PC-9 (cell line): ENCODE measurements around the gene EPB41L3. TPM values are rescaled to one million over a fixed set of nuclear protein-coding genes. Genes with fewer than 3 reads are reported as not detected.
"Not testable (repeated sequence)": the region's sequence is repeated elsewhere in the genome, so short reads cannot be mapped to it uniquely, and the experiment has no call there.

Experiments used
- BruUV-seq: library from RNA; stranded (reverse); fragments of 400-500 nt; replicated peaks from 2 replicates; lab custom pipeline; 2021; lab: Mats Ljungman, UMichigan
- CTCF ChIA-PET: fragments of 300-600 bp; sonication (Branson Sonifier 250); formaldehyde crosslinking; loops from one replicate; lab custom pipeline; 2022; ENCODE audit warnings: antibody characterized with exemption; lab: Charles Lee
- POLR2A ChIA-PET: fragments of 300-600 bp; sonication (Branson Sonifier 250); formaldehyde crosslinking; loops from one replicate; lab custom pipeline; 2022; ENCODE audit warnings: antibody characterized with exemption; ENCODE audit not compliant: unreplicated experiment; lab: Charles Lee
- DNase-seq, 2 experiments: peaks; one replicate each; pipeline versions ENCODE4 v3.0.0 to v3.0.0-alpha.2; 2015 to 2022; ENCODE audit warnings: mixed read lengths in 1 of 2
- H2AFZ ChIP-seq: fragments of 200-600 bp; sonication (generic); 2 replicates; pipeline ENCODE4 v1.8.1; 2017; ENCODE audit warnings: antibody characterized with exemption
- H3F3A ChIP-seq: fragments of 200-600 bp; sonication (generic); 2 replicates; pipeline ENCODE4 v1.8.1; 2017; ENCODE audit warnings: antibody characterized with exemption, mild to moderate bottlenecking, low read depth; ENCODE audit not compliant: insufficient read depth
- H3K27ac ChIP-seq: fragments of 200-600 bp; sonication (generic); 2 replicates; pipeline ENCODE4 v1.6.1; 2016; ENCODE audit warnings: mixed run types
- H3K27me3 ChIP-seq: fragments of 200-600 bp; sonication (generic); 2 replicates; pipeline ENCODE4 v1.6.1; 2016; ENCODE audit warnings: low read depth, mixed run types; ENCODE audit not compliant: insufficient read depth
- H3K36me3 ChIP-seq: fragments of 200-600 bp; sonication (generic); 2 replicates; pipeline ENCODE4 v1.6.1; 2016; ENCODE audit warnings: low read depth, mixed run types
- H3K4me1 ChIP-seq: fragments of 200-600 bp; sonication (generic); replicated peaks from 2 replicates; pipeline ENCODE4 v1.6.1; 2016; ENCODE audit warnings: mixed run types; ENCODE audit not compliant: insufficient read depth
- H3K4me2 ChIP-seq: fragments of 200-600 bp; sonication (generic); 2 replicates; pipeline ENCODE4 v1.6.1; 2017; ENCODE audit warnings: mixed run types
- H3K4me3 ChIP-seq: fragments of 200-600 bp; sonication (generic); 2 replicates; pipeline ENCODE4 v1.6.1; 2016; ENCODE audit warnings: mixed run types
- H3K79me2 ChIP-seq: fragments of 200-600 bp; sonication (generic); 2 replicates; pipeline ENCODE4 v1.6.1; 2017; ENCODE audit warnings: low read depth, mixed run types
- H3K9me2 ChIP-seq: fragments of 200-600 bp; sonication (generic); 2 replicates; pipeline ENCODE4 v1.8.1; 2017; ENCODE audit warnings: mild to moderate bottlenecking; ENCODE audit not compliant: insufficient read depth
- H3K9me3 ChIP-seq: fragments of 200-600 bp; sonication (generic); 2 replicates; pipeline ENCODE4 v1.8.1; 2016; ENCODE audit warnings: low read depth; ENCODE audit not compliant: insufficient read depth
- H4K20me1 ChIP-seq: fragments of 200-600 bp; sonication (generic); 2 replicates; pipeline ENCODE4 v1.8.1; 2017; ENCODE audit not compliant: insufficient read depth
- EZH2 ChIP-seq: fragments of 200-600 bp; sonication (generic); IDR thresholded peaks from 2 replicates; pipeline ENCODE4 v1.8.0; 2017; ENCODE audit warnings: antibody characterized with exemption, low read depth
- intact Hi-C: fragments of 100-400 bp; cut with micrococcal nuclease; formaldehyde crosslinking; loops from one replicate; pipeline ENCODE4 v1.10.0; 2022; ENCODE audit not compliant: unreplicated experiment
- total RNA-seq: library from RNA; stranded (reverse); gene quantifications from 2 replicates; pipeline ENCODE4 v1.2.3, GENCODE V29; 2021
- TF ChIP-seq, protein P1 (sequence below): fragments of 200-600 bp; sonication (generic); conservative IDR thresholded peaks from 2 replicates; pipeline ENCODE4 v1.6.1; 2017; ENCODE audit warnings: mixed run types, antibody characterized with exemption, mild to moderate bottlenecking, moderate library complexity

EPB41L3 gene
- total RNA-seq, 1 experiment from 2014 or later, result not detected

DNA sequence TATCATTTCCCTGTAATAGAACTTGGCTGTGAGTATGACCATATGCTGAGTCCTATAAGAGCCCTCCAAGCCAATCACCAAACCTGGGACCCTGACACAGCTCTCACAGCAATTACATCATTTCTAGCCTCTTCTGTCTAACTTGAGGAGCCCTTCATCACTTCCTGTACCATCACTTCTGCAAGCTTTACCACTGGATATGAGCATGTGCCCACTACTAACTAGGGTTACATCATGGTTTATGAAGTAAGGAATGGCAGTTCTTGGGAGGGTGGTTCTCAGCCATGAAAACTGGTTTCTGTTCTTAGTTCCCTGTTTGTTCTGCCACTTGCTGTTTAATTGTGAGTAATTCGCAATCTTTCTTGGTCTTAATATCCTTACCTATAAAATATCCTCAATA is 31.0 kb upstream of the EPB41L3 start:
- ChIA-PET POLR2A (no interaction called here), CTCF (no interaction called here)
- Histone ChIP-seq H4K20me1 (no peaks in the 10 kb centered on the region), H3K79me2 (no peaks in the 10 kb centered on the region), H3K9me3 (no peaks in the 10 kb centered on the region), H3K4me2 (no peak overlapping the region), H3K27me3 (no peaks in the 10 kb centered on the region), H3K27ac (no peak overlapping the region), H3K36me3 (no peaks in the 10 kb centered on the region), H3K4me3 (no peak overlapping the region), H3K9me2 (no peaks in the 10 kb centered on the region), H3K4me1 (no peaks in the 10 kb centered on the region), H3F3A (no peaks in the 10 kb centered on the region), H2AFZ (no peak overlapping the region)
- TF ChIP-seq EZH2, result no peak
- TF ChIP-seq, protein P1, sequence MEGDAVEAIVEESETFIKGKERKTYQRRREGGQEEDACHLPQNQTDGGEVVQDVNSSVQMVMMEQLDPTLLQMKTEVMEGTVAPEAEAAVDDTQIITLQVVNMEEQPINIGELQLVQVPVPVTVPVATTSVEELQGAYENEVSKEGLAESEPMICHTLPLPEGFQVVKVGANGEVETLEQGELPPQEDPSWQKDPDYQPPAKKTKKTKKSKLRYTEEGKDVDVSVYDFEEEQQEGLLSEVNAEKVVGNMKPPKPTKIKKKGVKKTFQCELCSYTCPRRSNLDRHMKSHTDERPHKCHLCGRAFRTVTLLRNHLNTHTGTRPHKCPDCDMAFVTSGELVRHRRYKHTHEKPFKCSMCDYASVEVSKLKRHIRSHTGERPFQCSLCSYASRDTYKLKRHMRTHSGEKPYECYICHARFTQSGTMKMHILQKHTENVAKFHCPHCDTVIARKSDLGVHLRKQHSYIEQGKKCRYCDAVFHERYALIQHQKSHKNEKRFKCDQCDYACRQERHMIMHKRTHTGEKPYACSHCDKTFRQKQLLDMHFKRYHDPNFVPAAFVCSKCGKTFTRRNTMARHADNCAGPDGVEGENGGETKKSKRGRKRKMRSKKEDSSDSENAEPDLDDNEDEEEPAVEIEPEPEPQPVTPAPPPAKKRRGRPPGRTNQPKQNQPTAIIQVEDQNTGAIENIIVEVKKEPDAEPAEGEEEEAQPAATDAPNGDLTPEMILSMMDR, result no peak
- no peak for DNase-seq
- intact Hi-C loops, result no loop called here
- no TSS peak for BruUV-seq

DNA sequence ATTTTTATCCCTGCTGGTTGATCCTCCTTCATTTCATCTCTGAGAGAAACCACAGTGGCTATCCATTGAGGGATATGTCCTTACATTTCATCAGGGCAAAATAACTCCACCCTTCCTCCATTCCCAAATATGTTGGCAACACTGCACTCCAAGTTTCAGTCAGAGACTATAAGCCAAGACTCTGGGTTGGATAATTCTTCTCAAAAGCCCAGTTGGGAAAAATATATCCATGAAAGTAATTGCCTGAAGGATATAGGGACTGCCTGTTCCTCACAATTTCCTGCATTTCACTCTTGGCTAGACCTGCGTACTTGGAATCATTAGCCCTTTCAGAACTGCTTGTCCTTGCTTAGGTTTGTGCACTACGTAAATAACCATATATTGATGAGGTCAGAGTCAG is 27.9 kb upstream of the EPB41L3 start:
- Histone ChIP-seq H3K79me2 (no peaks in the 10 kb centered on the region), H3K9me3 (no peaks in the 10 kb centered on the region), H3K4me3 (no peak overlapping the region), H3K27ac (no peak overlapping the region), H4K20me1 (no peaks in the 10 kb centered on the region), H3K36me3 (no peaks in the 10 kb centered on the region), H3K27me3 (no peaks in the 10 kb centered on the region), H2AFZ (no peak overlapping the region), H3F3A (no peaks in the 10 kb centered on the region), H3K4me1 (no peaks in the 10 kb centered on the region), H3K4me2 (no peak overlapping the region), H3K9me2 (no peaks in the 10 kb centered on the region)
- ChIA-PET CTCF (no interaction called here), POLR2A (no interaction called here)
- intact Hi-C loops, result no loop called here
- no peak for DNase-seq
- BruUV-seq, result no TSS peak
- TF ChIP-seq, protein P1, result no peak
- no peak for TF ChIP-seq EZH2

DNA sequence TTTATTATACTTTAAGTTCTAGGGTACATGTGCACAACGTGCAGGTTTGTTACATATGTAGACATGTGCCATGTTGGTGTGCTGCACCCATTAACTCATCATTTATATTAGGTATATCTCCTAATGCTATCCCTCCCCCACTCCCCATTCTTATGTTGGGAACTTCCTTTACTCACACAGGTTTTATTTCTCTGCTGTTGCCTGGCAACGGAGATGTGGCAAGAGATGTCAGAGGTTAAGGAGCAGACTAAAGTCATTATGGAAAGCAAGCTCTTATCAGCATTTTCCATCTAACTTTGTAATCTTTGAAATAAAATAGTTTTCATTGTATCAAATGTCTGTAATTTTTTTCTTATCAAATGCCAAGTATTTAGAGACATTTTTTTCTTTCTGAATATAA is 26.8 kb upstream of the EPB41L3 start:
- H3K36me3 ChIP-seq, H4K20me1 ChIP-seq, H3K27me3 ChIP-seq, BruUV-seq, intact Hi-C loops, H3K79me2 ChIP-seq, H3K4me2 ChIP-seq, H3K9me2 ChIP-seq, H3K4me3 ChIP-seq, POLR2A ChIA-PET, H2AFZ ChIP-seq, H3K4me1 ChIP-seq, H3F3A ChIP-seq, H3K9me3 ChIP-seq, H3K27ac ChIP-seq, CTCF ChIA-PET: not testable (repeated sequence)
- peak in 1 of 2 experiments; percentile 49 for DNase-seq

DNA sequence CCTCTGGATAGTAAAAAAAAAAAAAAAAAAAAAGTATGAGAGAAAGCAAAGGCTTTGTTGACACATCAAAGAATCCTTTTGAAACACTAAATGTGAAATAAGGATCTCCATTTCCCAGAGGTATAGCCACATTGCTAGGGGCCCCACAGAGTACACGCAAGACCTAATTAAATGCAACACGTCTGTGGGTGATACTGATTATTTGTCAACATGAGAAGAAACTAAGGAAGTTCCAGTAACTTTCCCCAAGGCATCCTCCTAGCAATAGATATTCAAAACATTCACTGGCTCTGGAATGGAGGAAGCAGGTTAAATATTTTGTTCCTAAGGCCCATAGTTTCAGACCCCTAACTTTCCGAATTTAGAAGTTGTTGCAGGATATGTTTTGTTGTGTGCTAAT is 24.6 kb upstream of the EPB41L3 start:
- Histone ChIP-seq H3K4me2 (no peak overlapping the region), H3F3A (no peaks in the 10 kb centered on the region), H3K36me3 (no peaks in the 10 kb centered on the region), H3K27ac (no peak overlapping the region), H3K9me2 (no peaks in the 10 kb centered on the region), H3K4me1 (no peaks in the 10 kb centered on the region), H3K9me3 (no peaks in the 10 kb centered on the region), H4K20me1 (no peaks in the 10 kb centered on the region), H3K27me3 (no peaks in the 10 kb centered on the region), H3K79me2 (no peaks in the 10 kb centered on the region), H2AFZ (no peak overlapping the region), H3K4me3 (no peak overlapping the region)
- intact Hi-C loops, result no loop called here
- POLR2A ChIA-PET, result no interaction called here
- DNase-seq, result no peak
- BruUV-seq, result no TSS peak
- CTCF ChIA-PET, result no interaction called here
- TF ChIP-seq EZH2, result no peak
- TF ChIP-seq, protein P1, result no peak
